Measurements from ENCODE around the gene ALG14.

GRCh38 chr1:94951509-94952208 is 121.1 kb downstream of the ALG14 start:
- no peak for TF ChIP-seq POLR2A (IDR thresholded peaks at IDR 0.05)
- TF ChIP-seq, protein P1, sequence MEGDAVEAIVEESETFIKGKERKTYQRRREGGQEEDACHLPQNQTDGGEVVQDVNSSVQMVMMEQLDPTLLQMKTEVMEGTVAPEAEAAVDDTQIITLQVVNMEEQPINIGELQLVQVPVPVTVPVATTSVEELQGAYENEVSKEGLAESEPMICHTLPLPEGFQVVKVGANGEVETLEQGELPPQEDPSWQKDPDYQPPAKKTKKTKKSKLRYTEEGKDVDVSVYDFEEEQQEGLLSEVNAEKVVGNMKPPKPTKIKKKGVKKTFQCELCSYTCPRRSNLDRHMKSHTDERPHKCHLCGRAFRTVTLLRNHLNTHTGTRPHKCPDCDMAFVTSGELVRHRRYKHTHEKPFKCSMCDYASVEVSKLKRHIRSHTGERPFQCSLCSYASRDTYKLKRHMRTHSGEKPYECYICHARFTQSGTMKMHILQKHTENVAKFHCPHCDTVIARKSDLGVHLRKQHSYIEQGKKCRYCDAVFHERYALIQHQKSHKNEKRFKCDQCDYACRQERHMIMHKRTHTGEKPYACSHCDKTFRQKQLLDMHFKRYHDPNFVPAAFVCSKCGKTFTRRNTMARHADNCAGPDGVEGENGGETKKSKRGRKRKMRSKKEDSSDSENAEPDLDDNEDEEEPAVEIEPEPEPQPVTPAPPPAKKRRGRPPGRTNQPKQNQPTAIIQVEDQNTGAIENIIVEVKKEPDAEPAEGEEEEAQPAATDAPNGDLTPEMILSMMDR (IDR thresholded peaks at IDR 0.05) = no peak

Data from lower leg skin (tissue), 3 donors.